ENCODE results near the gene RAD54L.
"Not testable (repeated sequence)": the region's sequence is repeated elsewhere in the genome, so short reads cannot be mapped to it uniquely, and the experiment has no call there.

Gene RAD54L

DNA sequence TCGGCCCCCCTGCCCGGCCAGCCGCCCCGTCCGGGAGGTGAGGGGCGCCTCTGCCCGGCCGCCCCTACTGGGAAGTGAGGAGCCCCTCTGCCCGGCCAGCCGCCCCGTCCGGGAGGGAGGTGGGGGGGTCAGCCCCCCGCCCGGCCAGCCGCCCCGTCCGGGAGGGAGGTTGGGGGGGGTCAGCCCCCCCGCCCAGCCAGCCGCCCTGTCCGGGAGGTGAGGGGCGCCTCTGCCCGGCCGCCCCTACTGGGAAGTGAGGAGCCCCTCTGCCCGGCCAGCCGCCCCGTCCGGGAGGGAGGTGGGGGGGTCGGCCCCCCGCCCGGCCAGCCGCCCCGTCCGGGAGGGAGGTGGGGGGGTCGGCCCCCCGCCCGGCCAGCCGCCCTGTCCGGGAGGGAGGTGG is 5.8 kb upstream of the RAD54L start:
- not testable (repeated sequence) for DNase-seq (ENCODE audit: low read depth in 2 of 2)

DNA sequence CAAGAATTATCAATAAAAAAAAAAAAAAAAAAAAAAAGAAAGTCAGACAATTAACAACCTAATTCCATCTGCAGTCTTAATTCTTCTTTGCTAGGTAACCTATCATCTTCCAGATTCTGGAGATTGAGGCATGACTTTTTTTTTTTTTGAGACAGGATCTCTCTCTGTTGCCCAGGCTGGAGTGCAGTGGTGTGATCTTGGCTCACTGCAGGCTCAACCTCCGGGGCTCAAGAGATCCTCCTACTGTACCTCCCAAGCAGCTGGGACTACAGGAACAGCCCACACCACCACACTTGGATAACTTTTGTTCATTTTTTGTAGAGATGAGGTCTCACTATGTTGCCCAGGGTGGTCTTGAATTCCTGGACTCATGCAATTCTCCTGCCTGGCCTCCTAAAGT is 4.6 kb upstream of the RAD54L start:
- DNase-seq (ENCODE audit: low read depth in 2 of 2), result no peak

DNA sequence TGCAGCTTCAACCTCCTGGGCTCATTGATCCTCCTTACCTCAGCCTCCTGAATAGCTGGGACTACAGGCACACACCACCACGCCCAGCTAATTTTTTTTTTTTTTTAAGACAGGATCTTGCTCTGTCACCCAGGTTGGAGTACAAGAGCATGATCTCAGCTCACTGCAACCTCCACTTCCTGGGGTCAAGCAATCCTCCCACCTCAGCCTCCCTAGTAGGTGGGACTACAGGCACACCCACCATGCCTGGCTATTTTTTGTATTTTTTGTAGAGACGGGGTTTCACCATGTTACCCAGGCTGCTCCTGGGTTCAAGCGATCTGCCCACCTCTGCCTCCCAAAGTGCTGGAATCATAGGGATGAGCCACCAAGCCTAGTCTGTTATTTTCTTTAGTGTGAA is 3.7 kb upstream of the RAD54L start:
- not testable (repeated sequence) for DNase-seq (ENCODE audit: low read depth in 2 of 2)

DNA sequence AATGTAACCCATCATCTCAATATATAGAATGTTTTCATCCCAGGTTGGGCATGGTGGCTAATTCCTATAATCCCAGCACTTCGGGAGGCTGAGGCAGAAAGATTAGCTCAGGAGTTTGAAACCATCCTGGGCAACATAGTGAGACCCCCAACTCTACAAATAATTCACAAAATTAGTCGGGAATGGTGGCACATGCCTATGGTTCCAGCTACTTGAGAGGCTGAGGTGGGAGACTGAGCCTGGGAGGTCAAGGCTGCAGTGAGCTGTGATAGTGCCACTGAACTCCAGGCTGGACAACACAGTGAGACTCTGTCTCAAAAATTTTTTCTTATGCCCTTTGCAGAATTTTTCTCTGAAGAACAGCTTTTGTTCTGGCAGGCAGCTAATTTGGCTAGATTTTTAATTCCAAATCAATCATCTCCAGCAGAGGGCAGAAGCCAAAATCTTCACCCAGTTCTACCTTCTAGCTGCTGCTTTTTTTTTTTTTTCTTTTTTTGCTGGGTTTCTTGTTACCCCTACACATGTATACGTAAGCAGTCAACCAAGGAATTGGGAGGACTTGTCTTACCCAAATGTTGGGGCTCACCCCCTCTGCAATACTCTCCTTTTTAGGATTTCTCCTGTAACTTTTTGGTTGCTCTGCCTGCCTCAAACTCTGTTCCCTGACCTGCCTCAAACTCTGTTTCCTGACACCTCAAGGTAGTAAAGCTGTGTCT is 2.7 kb upstream of the RAD54L start:
- no peak for DNase-seq (ENCODE audit: low read depth in 2 of 2)

DNA sequence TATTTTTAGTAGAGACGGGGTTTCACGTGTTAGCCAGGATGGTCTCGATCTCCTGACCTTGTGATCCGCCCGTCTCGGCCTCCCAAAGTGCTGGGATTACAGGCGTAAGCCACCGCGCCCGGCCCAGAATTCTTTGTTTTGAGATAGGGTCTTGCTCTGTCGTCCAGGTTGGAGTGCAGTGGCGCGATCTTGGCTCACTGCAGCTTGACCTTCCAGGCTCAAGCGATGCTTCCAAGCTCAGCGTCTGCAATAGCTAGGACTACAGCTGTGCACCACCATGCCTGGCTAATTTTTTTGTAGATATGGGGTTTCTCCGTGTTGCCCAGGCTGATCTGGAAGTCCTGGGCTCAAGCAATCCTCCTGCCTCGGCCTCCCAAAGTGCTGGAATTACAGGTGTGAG is 1.4 kb upstream of the RAD54L start:
- not testable (repeated sequence) for DNase-seq (ENCODE audit: low read depth in 2 of 2)

DNA sequence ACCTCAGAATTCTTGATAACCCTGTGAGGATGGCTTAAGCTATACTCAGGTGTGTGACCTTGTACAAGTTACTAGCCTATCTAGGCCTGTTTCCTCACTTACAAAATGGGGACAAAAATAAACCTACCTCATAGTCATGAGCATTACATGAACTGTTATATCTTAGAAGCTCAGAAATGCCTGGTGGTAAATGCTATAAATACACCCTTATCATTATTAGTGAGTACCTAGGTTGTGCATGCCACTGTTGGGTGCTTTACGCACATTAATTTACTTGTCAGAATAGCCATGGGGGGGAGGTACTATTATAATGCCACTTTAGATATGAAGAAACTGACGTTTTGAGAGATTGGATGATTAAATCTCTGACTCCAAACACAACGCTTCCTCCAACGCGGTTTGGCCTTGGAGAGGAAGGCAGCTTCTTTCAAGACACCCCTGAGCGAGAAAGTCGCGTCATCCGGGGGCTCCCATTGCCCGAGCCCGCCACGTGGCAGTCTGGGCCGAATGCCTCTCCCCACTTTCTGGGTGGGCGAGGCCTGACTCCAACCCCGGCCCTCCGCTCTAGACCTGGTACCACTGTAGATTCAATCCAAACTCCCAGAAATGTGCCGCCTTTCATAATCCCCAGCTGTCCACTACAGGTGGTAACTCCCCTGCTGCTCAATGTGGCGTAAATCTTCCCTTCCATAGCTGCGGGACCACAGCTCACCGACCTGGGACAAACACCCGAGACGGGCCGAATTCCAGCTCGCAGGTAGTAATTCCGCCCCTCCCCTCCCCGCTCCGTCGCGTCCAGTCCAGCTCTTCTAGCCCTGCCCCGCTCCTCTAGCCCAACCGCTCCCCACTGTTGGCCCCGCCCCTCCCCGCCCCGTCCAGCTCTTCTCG is 771 bp upstream of the RAD54L start:
- DNase-seq (ENCODE audit: low read depth in 2 of 2), result peak; percentile 12 to 18

DNA sequence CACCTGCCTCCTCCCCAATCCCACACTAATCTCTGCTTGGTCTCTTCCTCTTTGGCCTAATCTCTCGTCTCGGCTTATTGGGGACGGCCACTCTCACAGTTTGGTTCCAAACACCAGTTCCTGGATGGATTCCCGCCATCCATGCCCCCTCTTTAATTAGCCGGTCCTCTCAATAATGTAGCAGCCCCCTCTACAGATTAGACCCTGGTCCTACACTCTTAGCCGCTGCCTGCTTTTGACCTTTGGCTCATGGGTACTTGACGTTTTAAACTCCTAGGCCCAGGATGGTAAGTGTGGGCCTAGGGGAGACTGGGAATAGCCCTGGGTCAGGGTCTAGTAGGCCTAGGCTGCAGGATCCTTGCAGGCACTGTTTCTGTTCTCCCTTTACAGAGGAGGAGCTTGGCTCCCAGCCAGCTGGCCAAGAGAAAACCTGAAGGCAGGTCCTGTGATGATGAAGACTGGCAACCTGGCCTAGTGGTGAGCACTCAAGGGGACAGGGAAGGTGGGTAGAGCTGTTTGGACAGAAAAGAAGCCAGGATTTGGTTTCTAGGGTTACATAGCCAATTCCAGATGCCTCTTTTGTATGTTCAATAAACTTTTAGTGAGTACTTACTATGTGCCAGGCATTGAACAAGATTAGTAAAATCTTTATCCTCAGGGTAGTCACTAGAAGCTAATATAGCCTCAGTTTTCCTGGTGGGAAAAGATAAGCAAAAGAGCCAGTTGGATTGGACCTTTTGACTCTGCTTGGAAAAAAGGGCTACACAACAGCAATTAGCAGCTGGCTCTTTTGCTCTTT is 758 bp downstream of the RAD54L start:
- no peak for DNase-seq (ENCODE audit: low read depth in 2 of 2)

DNA sequence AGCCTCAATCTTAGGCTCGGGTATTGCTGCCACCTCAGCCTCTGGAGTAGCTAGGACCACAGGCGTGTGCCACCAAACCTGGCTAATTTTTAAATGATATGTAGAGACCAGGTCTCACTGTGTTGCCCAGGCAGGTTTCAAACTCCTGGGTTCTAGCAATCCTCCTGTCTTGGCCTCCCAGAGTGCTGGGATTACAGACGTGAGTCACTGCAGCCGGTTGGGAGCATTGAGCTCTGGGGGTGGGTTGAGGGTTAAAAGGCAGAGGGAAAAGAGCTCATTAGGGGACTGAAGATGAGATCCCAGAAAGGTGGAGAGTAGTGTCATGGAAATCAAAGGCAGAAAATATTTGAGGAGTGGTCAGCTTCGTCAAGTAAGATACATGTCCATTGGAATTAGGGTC is 7.1 kb downstream of the RAD54L start:
- no peak for DNase-seq (ENCODE audit: low read depth in 2 of 2)

DNA sequence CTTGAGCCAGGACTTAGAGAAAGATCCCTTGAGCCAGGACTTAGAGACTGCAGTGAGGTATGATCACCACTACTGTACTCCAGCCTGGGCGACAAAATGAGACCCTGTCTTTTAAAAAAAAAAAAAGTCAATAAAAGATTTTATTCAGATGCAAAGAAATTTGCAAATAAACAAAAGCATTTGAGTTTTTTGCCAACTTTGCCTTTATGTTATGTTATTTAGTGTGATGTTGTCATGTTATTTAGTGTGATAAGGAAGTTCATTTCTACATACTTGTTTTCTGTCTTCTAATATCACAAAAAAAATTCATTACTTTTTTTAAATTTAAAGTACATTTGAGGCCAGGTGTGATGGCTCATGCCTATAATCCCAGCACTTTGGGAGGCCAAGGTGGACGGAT is 9.0 kb downstream of the RAD54L start:
- DNase-seq (ENCODE audit: low read depth in 2 of 2), result no peak

DNA sequence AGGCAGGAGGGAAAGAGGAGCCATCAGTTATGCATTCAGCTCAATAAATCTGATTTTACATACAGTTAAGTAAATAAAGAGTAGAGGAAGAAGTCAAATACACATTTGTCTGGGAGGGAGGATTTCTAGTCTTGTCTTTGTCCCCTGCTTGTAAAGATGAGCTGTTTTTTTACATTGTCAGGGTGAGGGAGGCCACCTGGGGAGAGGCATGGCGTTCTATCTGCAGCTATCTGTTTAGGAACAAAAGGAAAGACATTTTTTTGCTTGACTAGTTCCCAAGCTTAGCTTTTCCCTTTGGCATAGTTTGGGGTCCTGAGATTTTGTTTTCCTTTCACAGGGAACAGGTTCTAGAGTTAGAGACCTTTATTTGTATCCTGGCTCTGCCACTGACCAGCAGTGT is 14.9 kb downstream of the RAD54L start:
- no peak for DNase-seq (ENCODE audit: low read depth in 2 of 2)

DNA sequence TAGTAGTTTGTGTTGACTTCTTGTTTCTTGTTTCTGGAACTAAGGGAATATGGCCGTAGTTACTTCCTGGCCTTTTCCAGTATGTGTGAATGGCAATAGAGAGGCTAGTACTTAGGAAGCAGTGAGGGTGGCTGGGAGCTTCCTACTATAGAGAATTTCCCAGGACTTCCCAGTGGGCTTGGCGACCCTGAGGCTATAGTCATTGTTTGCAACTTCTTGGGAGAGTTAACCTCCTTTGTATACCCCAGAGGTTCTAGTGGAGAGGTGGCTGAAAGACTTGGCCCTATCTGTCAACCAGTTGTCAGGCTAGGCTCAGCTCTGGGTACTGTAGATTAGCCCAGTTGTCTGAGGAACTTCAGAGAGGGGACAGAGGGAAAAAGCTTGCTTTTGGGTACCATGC is 15.6 kb downstream of the RAD54L start:
- DNase-seq (ENCODE audit: low read depth in 2 of 2), result no peak

DNA sequence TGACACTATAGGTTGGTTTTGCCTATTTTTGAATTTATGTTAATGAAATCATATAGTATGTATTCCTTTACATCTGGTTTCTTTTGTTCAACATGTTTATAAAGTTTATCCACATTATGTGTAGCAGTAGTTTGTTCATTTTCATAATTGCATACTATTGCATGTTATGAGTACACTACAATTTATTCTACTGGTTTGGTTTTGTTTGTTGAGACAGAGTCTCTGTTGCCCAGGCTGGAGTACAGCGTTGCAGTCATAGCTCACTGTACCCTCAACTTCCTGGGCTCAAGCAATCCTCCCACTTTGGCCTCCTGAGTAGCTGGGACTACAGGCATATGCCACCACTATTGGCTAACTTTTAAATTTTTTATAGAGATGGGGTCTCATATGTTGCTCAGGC is 21.0 kb downstream of the RAD54L start:
- DNase-seq (ENCODE audit: low read depth in 2 of 2), result no peak

DNA sequence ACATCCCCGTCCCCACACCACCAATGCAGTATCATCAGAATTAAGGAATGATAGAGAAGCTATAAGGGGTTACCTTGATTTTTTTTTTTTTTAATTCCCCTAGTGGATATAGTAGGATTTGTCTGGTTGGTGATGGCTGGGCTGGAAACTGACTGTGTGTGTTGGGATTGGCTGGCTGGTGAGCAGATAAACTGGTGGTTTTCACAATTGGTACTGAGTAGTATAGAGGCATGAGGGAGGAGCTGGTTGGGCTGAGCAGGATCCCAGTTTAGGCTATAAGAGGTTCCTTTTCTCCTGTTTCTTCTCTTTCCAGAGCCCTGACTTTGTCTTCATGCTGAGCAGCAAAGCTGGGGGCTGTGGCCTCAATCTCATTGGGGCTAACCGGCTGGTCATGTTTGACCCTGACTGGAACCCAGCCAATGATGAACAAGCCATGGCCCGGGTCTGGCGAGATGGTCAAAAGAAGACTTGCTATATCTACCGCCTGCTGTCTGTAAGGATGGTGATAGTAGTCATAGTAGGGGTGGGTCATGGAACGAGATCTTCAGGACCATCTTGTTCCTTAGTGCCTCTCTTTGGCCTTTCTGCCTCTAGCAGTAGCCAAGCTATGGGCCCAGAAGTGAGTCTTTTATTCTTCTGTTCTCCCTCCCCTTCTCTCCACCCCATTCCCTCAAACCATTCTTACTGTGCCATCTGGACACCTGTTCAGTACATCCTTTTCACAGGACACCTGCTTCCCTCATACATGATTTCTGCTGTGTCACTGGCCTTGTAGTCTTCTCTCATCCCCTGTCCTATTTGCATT is 26.9 kb downstream of the RAD54L start:
- no peak for DNase-seq (ENCODE audit: low read depth in 2 of 2)

DNA sequence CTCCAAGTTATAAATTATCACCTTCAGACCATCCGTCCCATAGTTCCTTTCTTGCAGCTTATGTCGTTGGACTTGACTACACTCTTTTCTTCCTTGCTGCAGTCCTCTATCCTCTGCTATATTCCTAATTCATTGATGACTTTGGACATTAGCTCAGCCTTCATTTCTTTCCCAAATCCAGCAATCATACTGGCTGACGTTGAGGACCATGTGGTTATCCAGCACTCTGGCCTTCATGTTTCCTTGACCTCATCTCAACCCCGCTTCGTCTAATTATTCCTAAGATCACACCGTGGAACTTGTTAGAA is 27.4 kb downstream of the RAD54L start:
- no peak for DNase-seq (ENCODE audit: low read depth in 2 of 2)

DNA sequence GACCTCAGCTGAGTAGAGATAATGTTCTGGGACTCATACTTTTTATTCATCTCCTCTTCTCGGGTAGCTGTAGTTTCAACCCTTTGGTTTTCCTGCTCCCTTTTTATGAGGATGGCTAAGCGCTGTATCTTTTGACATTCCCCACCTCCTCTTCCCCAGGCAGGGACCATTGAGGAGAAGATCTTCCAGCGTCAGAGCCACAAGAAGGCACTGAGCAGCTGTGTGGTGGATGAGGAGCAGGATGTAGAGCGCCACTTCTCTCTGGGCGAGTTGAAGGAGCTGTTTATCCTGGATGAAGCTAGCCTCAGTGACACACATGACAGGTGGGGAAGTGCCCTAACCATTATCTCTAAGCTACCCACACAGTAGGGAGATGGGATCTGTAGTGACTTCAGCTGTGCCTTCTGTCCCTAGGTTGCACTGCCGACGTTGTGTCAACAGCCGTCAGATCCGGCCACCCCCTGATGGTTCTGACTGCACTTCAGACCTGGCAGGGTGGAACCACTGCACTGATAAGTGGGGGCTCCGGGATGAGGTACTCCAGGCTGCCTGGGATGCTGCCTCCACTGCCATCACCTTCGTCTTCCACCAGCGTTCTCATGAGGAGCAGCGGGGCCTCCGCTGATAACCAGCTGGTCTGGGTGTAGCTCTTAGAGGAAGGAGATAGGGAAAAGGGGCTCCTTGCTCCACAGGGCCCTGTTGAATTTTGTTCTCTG is 30.3 kb downstream of the RAD54L start:
- DNase-seq (ENCODE audit: low read depth in 2 of 2), result no peak

DNA sequence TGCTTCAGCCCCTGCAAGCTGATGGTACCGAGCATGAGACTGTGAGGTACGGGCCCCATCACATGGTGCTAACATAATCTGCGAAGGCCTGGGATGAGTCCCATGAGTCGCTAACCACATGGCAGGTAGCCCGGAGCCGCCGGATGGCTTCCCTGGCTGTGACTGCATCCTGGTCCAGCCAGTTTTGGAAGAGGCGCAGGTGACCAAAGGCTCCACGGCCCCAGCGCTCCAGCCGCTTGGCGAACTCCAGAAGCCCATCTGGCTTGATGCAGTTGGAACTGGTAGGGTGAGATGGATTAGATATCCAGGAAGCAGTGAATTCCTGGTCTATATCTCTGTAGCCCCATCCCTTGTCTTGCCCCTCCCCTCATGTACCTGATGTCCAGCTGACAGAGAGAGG is 31.2 kb downstream of the RAD54L start:
- DNase-seq (ENCODE audit: low read depth in 2 of 2), result no peak

DNA sequence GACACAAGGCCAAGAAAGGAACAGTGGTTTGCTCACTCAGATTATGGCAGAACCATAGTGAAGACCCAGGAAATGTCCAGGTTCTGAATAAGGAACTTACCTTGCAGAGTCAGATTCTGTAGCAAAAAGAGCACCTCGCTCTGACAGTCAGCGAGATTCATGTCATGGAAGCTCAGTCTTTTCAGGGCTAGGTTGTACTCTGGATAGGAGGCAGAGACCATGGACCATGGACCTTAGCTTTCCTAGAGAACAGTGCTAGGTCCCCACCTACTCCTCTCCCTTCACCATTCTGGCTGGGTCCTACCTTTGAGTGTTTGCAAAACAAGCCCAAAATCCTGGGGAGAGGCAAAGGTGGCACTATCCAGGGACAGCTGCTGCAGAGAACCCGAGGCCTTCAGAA is 32.5 kb downstream of the RAD54L start:
- DNase-seq (ENCODE audit: low read depth in 2 of 2), result no peak

DNA sequence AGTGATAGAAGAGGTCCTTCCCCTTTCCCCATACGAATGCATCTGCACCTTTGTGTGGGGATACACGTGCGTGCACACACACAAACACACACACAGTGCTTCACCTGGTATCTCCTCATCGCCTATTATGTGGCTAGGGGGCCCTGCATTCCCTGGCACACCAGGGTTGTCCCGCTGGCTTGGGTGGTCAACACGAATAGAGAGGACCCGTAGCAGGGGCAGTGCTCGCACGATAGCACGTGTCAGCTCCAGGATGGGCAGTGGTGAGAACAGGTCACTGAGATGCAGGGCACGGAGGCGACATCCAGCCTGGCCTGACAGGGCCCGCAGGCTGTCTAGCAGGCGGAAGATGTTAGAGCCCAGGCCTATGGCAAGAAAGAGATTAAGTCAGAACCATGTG is 33.5 kb downstream of the RAD54L start:
- DNase-seq (ENCODE audit: low read depth in 2 of 2), result no peak

DNA sequence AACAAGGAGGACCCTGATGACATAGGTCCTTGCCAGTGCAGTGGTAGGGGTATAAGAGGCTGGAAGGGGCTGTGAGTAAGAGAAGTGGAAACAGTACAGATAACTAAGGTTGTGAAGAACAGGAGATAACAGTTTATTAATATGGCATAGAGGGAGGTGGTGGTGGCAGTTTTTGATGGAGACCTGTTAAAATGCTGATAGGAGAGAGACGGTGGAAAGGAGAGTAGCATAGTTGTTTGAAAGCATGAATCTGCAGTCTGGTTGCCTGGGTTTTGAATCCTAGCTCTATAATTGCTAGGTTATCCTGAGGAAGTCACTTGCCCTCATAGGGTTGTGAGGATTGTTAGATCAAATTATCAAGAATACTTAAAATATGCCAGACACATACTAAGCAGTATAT is 36.5 kb downstream of the RAD54L start:
- DNase-seq (ENCODE audit: low read depth in 2 of 2), result no peak

DNA sequence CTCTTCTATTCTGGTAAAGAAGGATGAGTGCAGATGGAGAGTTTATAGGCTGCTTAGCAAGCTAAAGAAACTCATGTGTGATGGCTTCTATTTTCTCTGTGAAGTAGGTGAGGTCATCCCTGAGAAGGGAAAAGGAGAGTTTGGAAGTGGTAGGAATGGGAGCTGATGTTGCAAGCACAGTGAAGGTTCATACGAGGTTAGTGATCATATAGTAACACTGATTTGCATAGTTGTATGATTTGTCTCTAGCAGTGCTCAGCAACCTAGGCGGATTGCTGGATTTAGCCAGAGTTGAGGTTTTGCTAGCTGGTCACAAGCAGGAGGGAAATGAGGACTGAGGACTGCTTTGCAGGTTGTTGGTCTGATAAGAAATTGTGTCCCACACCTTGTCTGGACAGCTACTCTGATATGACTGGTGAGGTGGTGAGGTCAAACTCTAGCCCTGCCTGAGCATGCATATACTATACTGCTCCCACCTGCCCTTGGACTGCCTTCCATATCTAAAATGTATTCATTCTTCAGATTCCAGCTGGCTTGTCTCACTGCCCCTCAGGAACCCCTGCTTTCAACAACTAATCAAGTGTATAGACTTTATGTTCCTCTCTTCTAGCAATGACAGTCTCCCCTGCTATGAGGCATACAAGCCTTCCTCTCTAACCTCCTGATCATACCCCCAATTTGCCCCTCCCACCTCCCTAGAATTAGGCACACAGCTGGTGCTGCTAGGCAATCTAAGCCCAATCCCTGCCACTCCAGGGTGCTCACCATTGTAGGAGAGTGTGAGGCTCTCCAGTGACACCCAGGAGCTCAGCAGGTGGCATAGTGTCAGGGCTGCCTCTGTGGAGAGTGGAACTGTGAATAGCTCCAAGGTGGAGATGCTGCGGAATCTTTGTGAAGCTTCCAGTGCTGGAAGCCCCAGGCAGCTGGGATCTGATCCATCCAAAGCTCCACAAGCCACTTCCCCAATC is 37.3 kb downstream of the RAD54L start:
- no peak for DNase-seq (ENCODE audit: low read depth in 2 of 2)

All from stimulated activated CD8-positive, alpha-beta memory T cell treated with anti-CD3 and anti-CD28 coated beads, Interleukin-2, amount 100 ng/mL, for 1 hour (primary cell).